ENCODE data around the gene GMIP. TPM values are rescaled to one million over a fixed set of nuclear protein-coding genes. Genes with fewer than 3 reads are reported as not detected.

The GMIP gene
- total RNA-seq, 4 donors from 2014 or later: 6.9 to 15.9 (median 7.5) TPM

GRCh38 chr19:19637523-19638251, 5.8 kb downstream of the GMIP start:
- intact Hi-C loops (cut with DNase I): no loop called here
- no peak for DNase-seq (ENCODE audit: extremely low spot score)

GRCh38 chr19:19637186-19637522, 6.3 kb downstream of the GMIP start:
- intact Hi-C loops (cut with DNase I): no loop called here
- H3K36me3 ChIP-seq: peaks cover 3 to 51% (median 18%) of the 10 kb centered on the region in 4 donors
- H3K27me3 ChIP-seq: no peaks in the 10 kb centered on the region
- 87% methylated on average over 27 of the region's 27 CpGs for WGBS
- H3K4me1 ChIP-seq: no peaks in the 10 kb centered on the region
- H3K9me3 ChIP-seq: no peaks in the 10 kb centered on the region
- DNase-seq (ENCODE audit: extremely low spot score): no peak
- H3K27ac ChIP-seq (replicated peaks in 1 of 4): no peak overlapping the region
- no peak overlapping the region for H3K4me3 ChIP-seq
- no peak for TF ChIP-seq POLR2A (IDR thresholded peaks at IDR 0.05; ENCODE audit: low read depth)
- TF ChIP-seq EP300 (IDR thresholded peaks at IDR 0.05): no peak
- no peak for TF ChIP-seq CTCF (IDR thresholded peaks at IDR 0.05)
- no peak for TF ChIP-seq POLR2AphosphoS5 (IDR thresholded peaks at IDR 0.05)

More at GRCh38 chr19:19637523-19638251, 5.8 kb downstream of the GMIP start:
- H3K27ac ChIP-seq (replicated peaks in 1 of 4): no peak overlapping the region
- H3K9me3 ChIP-seq: no peaks in the 10 kb centered on the region
- no peak for TF ChIP-seq EP300 (IDR thresholded peaks at IDR 0.05)
- no peak for TF ChIP-seq CTCF (IDR thresholded peaks at IDR 0.05)
- no peak for TF ChIP-seq POLR2A (IDR thresholded peaks at IDR 0.05; ENCODE audit: low read depth)
- TF ChIP-seq POLR2AphosphoS5 (IDR thresholded peaks at IDR 0.05): no peak
- no peaks in the 10 kb centered on the region for H3K27me3 ChIP-seq
- H3K4me1 ChIP-seq: peaks cover 2 to 4% (median 3%) of the 10 kb centered on the region in 4 donors
- H3K36me3 ChIP-seq: peaks cover 3 to 51% (median 18%) of the 10 kb centered on the region in 4 donors
- 78% methylated on average over 37 of the region's 53 CpGs for WGBS
- H3K4me3 ChIP-seq: no peak overlapping the region

GRCh38 chr19:19636573-19637185, 6.8 kb downstream of the GMIP start:
- H3K4me1 ChIP-seq: no peaks in the 10 kb centered on the region
- intact Hi-C loops (cut with DNase I): no loop called here
- DNase-seq (ENCODE audit: extremely low spot score): no peak
- H3K27me3 ChIP-seq: no peaks in the 10 kb centered on the region
- WGBS: 94% methylated on average over 9 of the region's 9 CpGs
- H3K4me3 ChIP-seq: no peak overlapping the region
- H3K27ac ChIP-seq (replicated peaks in 1 of 4): no peak overlapping the region
- peaks cover 3 to 51% (median 18%) of the 10 kb centered on the region in 4 donors for H3K36me3 ChIP-seq
- TF ChIP-seq CTCF (IDR thresholded peaks at IDR 0.05) (no peak), POLR2A (IDR thresholded peaks at IDR 0.05; ENCODE audit: low read depth) (no peak), EP300 (IDR thresholded peaks at IDR 0.05) (no peak)
- no peaks in the 10 kb centered on the region for H3K9me3 ChIP-seq

GRCh38 chr19:19635313-19635702, 8.1 kb downstream of the GMIP start:
- H3K4me3 ChIP-seq: no peak overlapping the region
- no peaks in the 10 kb centered on the region for H3K9me3 ChIP-seq
- no peak for TF ChIP-seq POLR2A (IDR thresholded peaks at IDR 0.05; ENCODE audit: low read depth)
- TF ChIP-seq CTCF (IDR thresholded peaks at IDR 0.05): no peak
- TF ChIP-seq POLR2AphosphoS5 (IDR thresholded peaks at IDR 0.05): no peak
- no peak for TF ChIP-seq EP300 (IDR thresholded peaks at IDR 0.05)
- no peak overlapping the region for H3K27ac ChIP-seq (replicated peaks in 1 of 4)
- no peak for DNase-seq (ENCODE audit: extremely low spot score)
- H3K27me3 ChIP-seq: no peaks in the 10 kb centered on the region
- peaks cover 3 to 54% (median 18%) of the 10 kb centered on the region in 4 donors for H3K36me3 ChIP-seq
- 95% methylated on average over 13 of the region's 14 CpGs for WGBS
- intact Hi-C loops (cut with DNase I): no loop called here
- H3K4me1 ChIP-seq: no peaks in the 10 kb centered on the region

Measured in esophagus muscularis mucosa (tissue), 4 donors.